Thoracic aorta (tissue), 2 donors: ENCODE results near the gene SGCD. TPM values are rescaled to one million over a fixed set of nuclear protein-coding genes. Genes with fewer than 3 reads are reported as not detected.

Experiments
- ATAC-seq: fragments of 150-250 bp; one replicate; pipeline ENCODE4 v1.8.0; 2017; ENCODE audit warnings: low read depth; ENCODE audit not compliant: insufficient number of reproducible peaks, low FRiP score
- DNase-seq: peaks from one replicate; pipeline ENCODE4 v3.0.0-alpha.2; 2020; ENCODE audit warnings: low spot score
- H3K27ac ChIP-seq, 2 donors: fragments of 200-600 bp; sonication (generic); 1 replicate in 1 of 2; 2 replicates in 1 of 2; pipeline ENCODE4 v1.5.1; 2016; ENCODE audit warnings: mild to moderate bottlenecking in 2 of 2, moderate library complexity in 2 of 2
- H3K27me3 ChIP-seq: fragments of 200-600 bp; sonication (generic); replicated peaks from 2 replicates; pipeline ENCODE4 v1.6.0; 2016; ENCODE audit warnings: mild to moderate bottlenecking; ENCODE audit not compliant: insufficient read depth
- H3K36me3 ChIP-seq: fragments of 200-600 bp; sonication (generic); one replicate; pipeline ENCODE4 v1.5.1; 2016
- H3K4me1 ChIP-seq, 2 donors: fragments of 200-600 bp; sonication (generic); 1 replicate in 1 of 2; 2 replicates in 1 of 2; pipeline versions ENCODE4 v1.5.1 to v1.6.0; 2016; ENCODE audit warnings: low read depth in 2 of 2, mild to moderate bottlenecking in 1 of 2; ENCODE audit not compliant: control insufficient read depth in 1 of 2
- H3K4me3 ChIP-seq: fragments of 200-600 bp; sonication (generic); 2 replicates; pipeline ENCODE4 v1.5.1; 2016; ENCODE audit warnings: mild to moderate bottlenecking
- H3K9me3 ChIP-seq: fragments of 200-600 bp; sonication (generic); 2 replicates; pipeline ENCODE4 v1.5.1; 2016
- CTCF ChIP-seq: fragments of 200-600 bp; sonication (generic); IDR thresholded peaks from one replicate; pipeline ENCODE4 v1.5.1; 2019; ENCODE audit warnings: antibody characterized with exemption
- total RNA-seq, 2 donors: library from RNA; depleted of rRNA; stranded (reverse); fragments of >200 nt; gene quantifications; one replicate each; pipeline versions ENCODE4 v1.1.0 to v1.2.3, GENCODE V29; 2016

The SGCD gene
- total RNA-seq, 2 donors from 2014 or later: 20.4 to 40.3 TPM

GRCh38 chr5:156498226-156498980, 171.4 kb downstream of the SGCD start:
- no peak overlapping the region for H3K27ac ChIP-seq
- no peak for ATAC-seq
- DNase-seq: no peak
- no peak overlapping the region for H3K4me3 ChIP-seq
- no peak for TF ChIP-seq CTCF
- no peaks in the 10 kb centered on the region for H3K27me3 ChIP-seq
- no peaks in the 10 kb centered on the region for H3K9me3 ChIP-seq
- no peaks in the 10 kb centered on the region for H3K36me3 ChIP-seq
- no peaks in the 10 kb centered on the region for H3K4me1 ChIP-seq

GRCh38 chr5:156500755-156501154, 173.8 kb downstream of the SGCD start:
- TF ChIP-seq CTCF: no peak
- H3K36me3 ChIP-seq: no peaks in the 10 kb centered on the region

GRCh38 chr5:156505101-156505500, 178.1 kb downstream of the SGCD start:
- Histone ChIP-seq H3K4me3 (no peak overlapping the region), H3K36me3 (no peaks in the 10 kb centered on the region), H3K27ac (no peak overlapping the region), H3K9me3 (no peaks in the 10 kb centered on the region), H3K27me3 (no peaks in the 10 kb centered on the region), H3K4me1 (no peaks in the 10 kb centered on the region)
- no peak for TF ChIP-seq CTCF
- no peak for DNase-seq
- no peak for ATAC-seq

More at GRCh38 chr5:156500755-156501154, 173.8 kb downstream of the SGCD start:
- Histone ChIP-seq H3K4me1 (no peaks in the 10 kb centered on the region), H3K9me3 (no peaks in the 10 kb centered on the region), H3K27ac (no peak overlapping the region), H3K4me3 (no peak overlapping the region), H3K27me3 (no peaks in the 10 kb centered on the region)
- ATAC-seq (no peak), DNase-seq (no peak)

DNA sequence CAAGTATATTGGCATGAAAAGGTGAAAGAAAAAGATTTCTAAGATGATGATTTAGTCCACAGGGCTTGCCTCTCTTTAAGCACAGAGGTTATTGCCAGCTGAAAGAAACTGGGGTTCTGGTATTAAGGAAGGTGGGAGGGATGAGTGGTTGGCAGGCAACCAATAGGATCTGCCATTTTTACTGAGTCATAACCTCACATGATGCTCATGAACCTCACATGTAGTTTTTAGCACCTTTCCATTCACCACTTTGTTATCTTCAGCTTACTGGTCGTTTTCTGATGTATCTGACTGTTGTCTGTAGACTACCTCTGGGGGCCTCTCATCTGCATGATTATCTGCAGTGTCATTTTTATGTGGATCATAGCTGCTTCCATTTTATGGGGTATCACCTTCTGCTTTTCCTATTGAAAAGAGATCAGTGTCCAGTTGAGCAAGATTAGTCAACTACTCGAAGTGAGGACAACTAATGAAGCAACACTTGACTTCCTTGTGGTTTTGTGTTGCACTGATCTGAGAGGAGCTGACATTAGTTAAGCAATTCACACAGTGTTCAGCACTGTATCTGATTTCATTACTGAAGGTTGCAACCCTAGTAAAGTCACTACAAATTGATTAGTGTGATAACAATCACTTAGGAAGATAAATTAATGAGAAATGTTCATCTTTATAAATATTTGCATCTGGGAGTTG, 186.3 kb downstream of the SGCD start:
- H3K9me3 ChIP-seq: no peaks in the 10 kb centered on the region
- H3K27me3 ChIP-seq: no peaks in the 10 kb centered on the region
- TF ChIP-seq CTCF: no peak
- no peaks in the 10 kb centered on the region for H3K4me1 ChIP-seq
- DNase-seq: no peak
- peaks cover 3% of the 10 kb centered on the region for H3K36me3 ChIP-seq
- H3K4me3 ChIP-seq: no peak overlapping the region
- no peak overlapping the region for H3K27ac ChIP-seq
- ATAC-seq: no peak

DNA sequence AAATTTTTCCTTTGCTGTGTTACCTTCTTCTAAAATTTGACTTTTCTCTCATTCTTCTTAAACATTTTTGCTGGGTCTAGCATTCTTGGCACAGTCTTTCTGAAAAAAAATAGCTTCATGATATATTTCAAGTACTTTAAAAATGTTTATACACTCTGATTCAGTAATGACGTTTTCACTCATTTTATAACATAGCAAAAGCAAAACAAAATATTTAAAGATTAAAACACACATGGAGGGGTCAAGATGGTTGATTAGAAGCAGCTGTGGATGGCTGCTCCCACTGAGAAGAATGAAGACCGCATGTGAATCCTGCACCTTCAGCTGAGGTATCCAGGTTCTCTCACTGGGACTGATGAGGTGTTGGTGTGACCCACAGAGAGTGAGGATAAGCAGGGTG, 188.2 kb downstream of the SGCD start:
- TF ChIP-seq CTCF: no peak
- Histone ChIP-seq H3K36me3 (peaks cover 3% of the 10 kb centered on the region), H3K9me3 (no peaks in the 10 kb centered on the region), H3K4me1 (no peaks in the 10 kb centered on the region), H3K4me3 (no peak overlapping the region), H3K27ac (no peak overlapping the region), H3K27me3 (no peaks in the 10 kb centered on the region)
- DNase-seq (no peak), ATAC-seq (no peak)
